ENCODE data around the gene TRMT11.
A peak's percentile ranks its signal among the peaks of the same experiment; 100 is the strongest.
"Not testable (repeated sequence)": the region's sequence is repeated elsewhere in the genome, so short reads cannot be mapped to it uniquely, and the experiment has no call there.

TRMT11 gene

DNA sequence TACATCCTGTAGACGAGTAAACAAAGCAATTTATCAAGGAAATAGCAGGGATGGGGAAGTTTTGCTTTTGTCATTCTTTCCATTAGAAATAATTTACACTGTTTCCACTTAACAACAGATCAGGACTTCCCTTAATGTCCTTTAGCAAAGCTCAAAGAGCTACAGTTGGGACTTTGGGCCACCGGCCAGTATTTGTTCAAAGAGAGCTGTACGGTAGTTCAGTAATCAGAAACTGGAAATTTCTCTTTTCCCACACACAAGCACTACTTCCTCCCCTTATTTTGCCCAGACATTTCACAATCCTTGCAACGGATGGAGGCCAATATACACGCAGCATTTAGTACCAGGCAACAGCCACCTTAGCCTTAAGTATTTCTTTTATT lies 41.9 kb upstream of the TRMT11 start:
- H3K4me3 ChIP-seq (ENCODE audit: low read length) = no peak overlapping the region
- peak; percentile 59 for DNase-seq (ENCODE audit: low read depth)
- no peak for TF ChIP-seq CTCF (conservative IDR thresholded peaks at IDR 0.05; ENCODE audit: low read length)

GRCh38 chr6:125944896-125945295 lies 41.4 kb upstream of the TRMT11 start:
- no peak for TF ChIP-seq CTCF (conservative IDR thresholded peaks at IDR 0.05; ENCODE audit: low read length)
- DNase-seq (ENCODE audit: low read depth) = no peak
- no peak overlapping the region for H3K4me3 ChIP-seq (ENCODE audit: low read length)

DNA sequence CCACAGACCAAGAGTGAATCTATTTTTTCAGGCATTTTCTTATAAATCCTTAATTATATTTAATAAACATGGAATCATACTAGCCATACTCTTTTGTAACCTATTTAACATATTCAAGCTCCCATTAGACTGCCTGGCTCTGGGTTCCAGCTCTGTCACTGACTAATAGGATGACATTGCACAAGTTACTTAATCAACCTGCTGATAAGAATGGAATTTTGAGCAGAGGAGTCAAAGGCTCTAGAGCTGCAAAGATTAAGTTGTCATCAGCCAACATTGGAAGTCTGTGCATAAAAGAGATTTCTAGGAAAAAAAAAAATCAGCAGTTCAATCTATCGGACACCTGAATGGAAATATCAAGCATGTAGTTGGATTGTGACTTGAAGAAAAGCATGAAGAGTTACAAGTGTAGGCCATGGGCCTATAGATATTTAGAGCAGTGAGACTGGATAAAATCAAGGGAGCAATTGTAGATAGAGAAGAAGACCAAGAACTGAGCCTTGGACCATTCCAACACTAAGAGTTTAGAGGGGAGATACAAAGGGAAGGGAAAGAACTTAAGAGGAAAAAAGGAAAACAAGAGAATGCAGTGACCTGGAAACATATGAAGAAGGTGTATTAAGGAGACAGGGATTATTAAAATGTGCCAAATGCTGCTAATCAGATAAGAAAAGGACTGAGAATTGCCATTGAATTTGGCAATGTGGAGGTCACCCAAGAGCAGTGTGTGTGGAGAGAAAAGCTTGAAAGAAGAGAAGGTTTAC lies 40.8 kb upstream of the TRMT11 start:
- no peak overlapping the region for H3K4me3 ChIP-seq (ENCODE audit: low read length)
- TF ChIP-seq CTCF (conservative IDR thresholded peaks at IDR 0.05; ENCODE audit: low read length) = no peak
- DNase-seq (ENCODE audit: low read depth) = no peak

- TF ChIP-seq CTCF (conservative IDR thresholded peaks at IDR 0.05; ENCODE audit: low read length) = no peak
- peak; percentile 41 for DNase-seq (ENCODE audit: low read depth)
- H3K4me3 ChIP-seq (ENCODE audit: low read length) = no peak overlapping the region
These were observed 38.7 kb upstream of the TRMT11 start for GRCh38 chr6:125947615-125948014.

DNA sequence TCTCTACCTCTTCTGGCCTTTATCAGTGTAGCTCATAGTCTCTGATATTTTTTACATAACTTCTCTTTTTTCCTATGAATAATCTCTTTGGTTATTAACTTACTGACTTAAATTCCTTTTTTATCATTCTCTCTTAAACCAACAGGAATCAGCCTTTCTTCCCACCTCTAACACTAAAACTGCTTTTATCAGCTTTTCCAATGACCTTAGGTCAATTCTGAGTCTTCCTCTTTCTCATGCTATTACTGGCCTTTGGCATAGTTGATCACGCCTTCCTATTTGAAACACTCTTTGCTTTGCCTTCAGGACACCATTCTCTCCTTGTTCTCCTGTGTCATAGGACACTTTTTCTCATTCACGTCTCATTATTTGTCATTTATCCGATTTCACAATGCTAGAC lies 37.9 kb upstream of the TRMT11 start:
- no peak for DNase-seq (ENCODE audit: low read depth)
- no peak overlapping the region for H3K4me3 ChIP-seq (ENCODE audit: low read length)
- no peak for TF ChIP-seq CTCF (conservative IDR thresholded peaks at IDR 0.05; ENCODE audit: low read length)

GRCh38 chr6:125949069-125949468 lies 37.3 kb upstream of the TRMT11 start:
- no peak overlapping the region for H3K4me3 ChIP-seq (ENCODE audit: low read length)
- DNase-seq (ENCODE audit: low read depth) = no peak
- TF ChIP-seq CTCF (conservative IDR thresholded peaks at IDR 0.05; ENCODE audit: low read length) = no peak

GRCh38 chr6:125950293-125950692 lies 36.0 kb upstream of the TRMT11 start:
- no peak overlapping the region for H3K4me3 ChIP-seq (ENCODE audit: low read length)
- DNase-seq (ENCODE audit: low read depth) = peak; percentile 31
- TF ChIP-seq CTCF (conservative IDR thresholded peaks at IDR 0.05; ENCODE audit: low read length) = no peak

- DNase-seq (ENCODE audit: low read depth); H3K4me3 ChIP-seq (ENCODE audit: low read length): not testable (repeated sequence)
These were observed 35.6 kb upstream of the TRMT11 start for GRCh38 chr6:125950716-125951115.

Data from AG10803 (cell line).